HG03108 (cell line): ENCODE data around the gene TMEM101.
A peak's percentile ranks its signal among the peaks of the same experiment; 100 is the strongest.
"Not testable (repeated sequence)": the region's sequence is repeated elsewhere in the genome, so short reads cannot be mapped to it uniquely, and the experiment has no call there.

Experiments
- ATAC-seq: cut with Tn5 transposase; IDR thresholded peaks from one replicate; pipeline ENCODE4 v1.9.1; 2021; ENCODE audit warnings: moderate library complexity; ENCODE audit not compliant: unreplicated experiment

Gene TMEM101

GRCh38 chr17:44014437-44015172 lies at the start of gene TMEM101:
TMEM101 (minus strand) TSS chr17:44014963; CDS start chr17:44014952, 11 bp downstream.
- ATAC-seq, result peak; percentile 86

DNA sequence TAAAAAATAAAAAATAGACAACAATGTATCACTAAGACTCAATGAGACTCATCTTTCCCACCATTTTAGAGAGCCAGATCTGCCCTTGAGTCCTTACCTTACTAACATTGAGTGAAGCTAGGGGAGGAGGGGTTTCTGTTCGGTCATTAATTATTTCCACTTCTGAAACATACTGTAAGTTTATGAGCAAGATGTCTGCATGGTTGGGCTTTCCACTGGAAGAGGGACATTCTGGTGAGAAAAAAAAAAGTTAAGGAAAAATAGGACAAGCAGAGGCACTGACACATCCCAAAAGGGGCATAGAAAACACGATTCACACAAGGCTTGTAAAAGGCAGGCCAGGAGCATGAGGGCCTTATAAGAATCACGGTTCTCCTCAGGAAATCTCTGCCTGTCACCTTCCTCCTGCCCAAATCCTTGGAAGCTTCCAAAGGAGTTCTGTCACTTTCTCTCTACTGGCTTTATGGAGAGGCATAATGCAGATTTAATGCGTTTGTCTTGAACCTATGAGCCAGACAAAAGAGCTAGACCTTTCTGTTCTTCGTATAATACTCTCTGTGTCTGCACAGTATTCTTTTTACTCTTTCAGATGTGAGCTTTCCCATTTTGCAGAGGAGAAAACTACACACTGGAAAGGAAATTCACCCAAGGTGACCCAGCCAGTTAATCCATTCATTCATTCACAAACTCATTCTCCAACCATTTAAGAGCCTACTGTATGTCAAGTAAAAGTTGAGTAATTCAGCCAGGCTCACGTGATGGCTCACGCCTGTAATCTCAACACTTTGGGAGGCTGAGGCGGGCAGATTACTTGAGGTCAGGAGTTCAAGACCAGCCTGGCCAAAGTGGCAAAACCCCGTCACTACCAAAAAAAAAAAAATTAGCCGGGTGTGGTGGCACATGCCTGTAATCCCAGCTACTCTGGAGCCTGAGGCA lies 49.2 kb upstream of the TMEM101 start:
- ATAC-seq, result no peak

GRCh38 chr17:44062871-44063270 lies 48.1 kb upstream of the TMEM101 start:
- ATAC-seq, result no peak

GRCh38 chr17:44061446-44061845 lies 46.7 kb upstream of the TMEM101 start:
- ATAC-seq, result no peak

- no peak for ATAC-seq
Observed at GRCh38 chr17:44059101-44059892, 44.5 kb upstream of the TMEM101 start.

DNA sequence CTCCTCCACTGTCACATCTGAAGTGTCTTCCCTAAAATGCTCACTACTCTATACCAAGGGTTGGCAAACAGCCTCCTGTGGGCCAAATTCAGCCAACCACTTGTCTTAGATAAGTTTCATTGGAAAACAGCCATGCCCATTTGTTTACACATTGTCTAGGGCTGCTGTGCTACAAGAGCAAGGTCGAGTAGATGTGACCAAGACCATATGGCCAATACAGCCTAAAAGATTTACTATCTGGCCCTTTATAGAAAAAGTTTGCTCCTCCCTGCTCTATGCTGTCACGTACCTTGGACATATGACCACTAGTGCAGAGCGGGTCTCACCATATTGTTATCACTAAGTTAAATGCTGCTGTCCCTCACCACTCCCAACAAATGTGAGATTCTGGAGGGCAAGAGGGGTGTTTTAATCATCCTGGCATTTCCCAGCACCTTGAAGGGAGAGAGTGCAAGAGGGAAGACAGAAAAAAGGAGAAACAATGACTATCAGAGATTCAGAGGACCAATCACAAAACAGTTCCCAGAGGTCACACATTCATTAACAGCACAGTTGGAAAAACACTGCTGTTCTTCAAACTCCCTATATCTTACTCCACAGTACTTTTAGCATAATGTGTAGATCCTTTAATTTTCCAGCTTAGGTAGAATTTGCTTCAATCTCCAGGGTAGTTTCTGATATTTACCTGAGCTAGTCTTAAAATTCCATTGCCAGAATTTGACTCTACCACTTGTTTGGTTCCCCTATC lies 38.5 kb upstream of the TMEM101 start:
- no peak for ATAC-seq

- no peak for ATAC-seq
Observed at GRCh38 chr17:44049294-44050060, 34.7 kb upstream of the TMEM101 start.

GRCh38 chr17:44046893-44047292 lies 32.1 kb upstream of the TMEM101 start:
- not testable (repeated sequence) for ATAC-seq

GRCh38 chr17:44045486-44045885 lies 30.7 kb upstream of the TMEM101 start:
- ATAC-seq, result no peak

DNA sequence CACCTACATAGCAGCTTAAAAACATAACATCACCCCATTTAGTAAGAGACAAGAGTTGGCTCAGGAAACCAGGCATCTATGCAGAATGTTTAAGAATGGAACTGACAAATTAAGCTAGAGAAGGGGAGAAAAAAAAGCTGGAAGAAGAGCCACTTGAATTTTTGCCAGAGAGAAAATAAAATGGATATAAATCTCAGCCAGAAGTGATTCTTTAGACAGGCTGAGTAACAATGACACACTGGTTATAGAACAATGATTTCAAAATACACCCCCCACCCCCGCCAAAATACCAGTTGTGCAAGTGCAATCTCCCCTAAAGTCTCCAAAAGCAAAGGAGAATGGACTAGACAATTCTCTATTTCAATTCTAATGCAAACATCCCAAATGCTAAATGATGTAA lies 29.3 kb upstream of the TMEM101 start:
- ATAC-seq, result no peak

DNA sequence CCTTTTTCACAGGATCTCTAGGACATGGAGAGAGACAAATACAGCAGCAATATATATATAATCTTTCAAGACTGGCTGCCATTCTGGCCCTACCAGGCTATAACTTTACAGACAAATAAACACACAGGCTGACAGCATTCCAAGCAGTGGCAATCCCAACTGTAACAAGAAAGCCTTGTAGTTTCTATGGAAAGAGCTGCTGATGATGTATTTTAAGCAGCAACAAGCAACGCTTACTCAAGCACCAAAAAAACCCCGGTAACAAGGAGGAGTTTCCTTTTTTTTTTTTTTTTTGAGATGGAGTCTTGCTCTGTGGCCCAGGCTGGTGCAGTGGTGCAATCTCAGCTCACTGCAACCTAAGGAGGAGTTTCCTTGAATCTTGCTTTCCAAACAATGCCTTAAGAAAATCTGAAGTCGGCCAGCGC lies 28.5 kb upstream of the TMEM101 start:
- ATAC-seq, result no peak

GRCh38 chr17:44039829-44040635 lies 25.3 kb upstream of the TMEM101 start:
- ATAC-seq, result no peak

DNA sequence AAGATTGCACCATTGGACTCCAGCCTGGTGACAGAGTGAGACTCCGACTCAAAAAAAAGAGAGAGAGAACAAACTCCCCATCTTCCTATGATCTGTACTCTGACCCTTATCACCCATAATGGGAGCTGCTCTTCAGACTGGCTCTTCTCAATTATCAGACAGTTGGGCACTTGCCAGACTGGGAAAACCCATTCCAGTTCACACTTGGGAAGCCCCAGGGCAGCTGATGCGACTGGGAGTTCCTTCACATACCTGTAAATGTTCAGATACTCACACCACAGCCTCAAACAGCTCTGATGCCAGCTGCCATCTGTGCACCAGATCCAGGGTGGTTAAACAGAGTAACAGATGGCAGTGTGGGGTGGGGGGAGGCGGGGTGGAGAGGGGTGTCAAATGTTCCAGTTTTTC lies 23.8 kb upstream of the TMEM101 start:
- no peak for ATAC-seq

DNA sequence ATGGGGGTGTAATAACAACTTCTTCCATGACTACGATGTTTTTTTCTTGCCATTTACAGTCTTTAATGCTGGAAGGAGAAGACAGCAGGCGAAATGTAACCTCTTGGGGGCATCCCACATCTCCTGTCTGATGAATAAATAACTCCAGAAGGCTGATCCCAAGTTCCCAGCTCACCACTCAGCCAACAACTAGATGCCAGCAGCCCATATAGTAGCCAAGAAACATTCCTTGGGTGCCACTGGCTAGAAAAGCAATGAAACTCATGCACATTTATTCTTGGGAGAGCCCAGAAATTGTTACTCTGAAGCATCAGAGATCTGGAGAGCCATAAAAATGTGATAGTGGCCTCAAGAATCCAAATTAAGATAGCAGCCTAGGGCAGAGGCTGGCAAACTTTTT lies 22.7 kb upstream of the TMEM101 start:
- ATAC-seq, result no peak

- not testable (repeated sequence) for ATAC-seq
Observed at GRCh38 chr17:44034688-44035087, 19.9 kb upstream of the TMEM101 start.

DNA sequence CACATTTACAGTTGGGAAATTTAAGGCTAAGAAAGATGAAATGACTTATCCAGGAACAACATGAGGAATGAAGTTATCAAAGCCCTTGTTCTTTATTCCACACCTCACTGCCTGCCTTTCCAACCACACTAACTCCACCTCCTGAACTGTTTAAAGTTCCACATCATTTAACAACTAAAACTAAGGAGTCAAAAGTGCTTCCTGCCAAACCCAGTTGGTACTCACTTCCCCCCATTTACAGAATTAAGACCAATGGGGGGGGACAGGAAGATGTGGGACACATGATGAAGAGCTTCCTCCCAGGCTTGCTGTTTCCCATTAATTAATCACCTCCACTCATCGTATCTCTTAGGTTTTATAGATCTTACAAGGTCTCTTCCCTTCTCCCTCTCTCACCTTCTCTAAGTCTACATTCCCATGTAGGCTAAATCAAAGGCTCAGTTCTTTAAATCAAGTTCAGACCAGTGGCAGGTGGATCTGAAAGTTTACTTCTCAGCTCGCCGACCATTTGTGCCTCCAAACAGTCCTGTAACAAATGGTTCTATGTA lies 19.2 kb upstream of the TMEM101 start:
- no peak for ATAC-seq

DNA sequence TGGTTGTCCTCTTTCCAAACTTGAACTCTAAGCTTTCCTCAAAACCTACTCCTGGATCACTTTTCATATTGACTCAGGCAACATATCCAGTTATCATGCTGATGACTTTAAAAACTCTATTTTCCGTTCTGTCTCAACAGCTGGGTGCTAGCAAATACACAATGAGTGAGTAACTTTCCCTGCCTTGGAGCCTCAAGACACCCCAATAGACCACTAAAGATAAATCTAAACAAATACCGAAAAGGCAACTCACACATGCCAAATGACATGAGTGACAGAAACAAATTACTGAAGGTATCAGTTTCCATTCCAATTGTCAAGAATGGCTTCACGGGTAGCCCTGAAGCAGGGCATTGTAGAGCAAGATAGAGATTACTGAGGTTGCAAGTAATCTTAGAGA lies 15.7 kb upstream of the TMEM101 start:
- no peak for ATAC-seq

GRCh38 chr17:44029736-44030135 lies 15.0 kb upstream of the TMEM101 start:
- ATAC-seq, result no peak

DNA sequence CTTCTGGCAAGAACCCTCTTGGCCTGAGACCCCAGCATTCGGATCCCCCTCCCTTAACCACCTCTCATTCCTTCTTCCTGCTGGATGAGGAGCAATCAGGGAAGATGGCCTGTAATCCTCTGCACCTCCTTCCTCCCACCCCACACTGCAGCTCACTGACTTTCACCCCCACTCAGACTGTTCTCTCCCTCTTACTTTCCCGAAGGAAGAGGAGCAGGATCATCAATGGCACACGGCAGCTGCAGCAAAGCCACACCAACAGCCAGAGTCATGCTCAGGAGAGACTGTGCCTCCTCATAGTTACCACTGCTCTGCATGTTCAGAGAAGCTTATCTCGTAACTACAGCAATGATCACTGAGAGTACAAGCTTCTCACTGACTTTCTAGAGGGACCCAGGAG lies 10.1 kb upstream of the TMEM101 start:
- ATAC-seq, result no peak
